Trophoblast cell (in vitro differentiated cells and primary cell): ENCODE measurements around the gene TGM3.

Experiments
- DNase-seq, 2 donors: peaks; one replicate each; pipeline ENCODE4 v3.0.0-alpha.2; 2016
- H2AFZ ChIP-seq: 2 replicates; pipeline ENCODE4 v1.6.1; 2013; ENCODE audit warnings: low read length, moderate library complexity, mild to moderate bottlenecking; ENCODE audit not compliant: insufficient read depth, poor library complexity
- H2AK5ac ChIP-seq: 2 replicates; pipeline ENCODE4 v1.6.1; 2013; ENCODE audit warnings: mild to moderate bottlenecking, low read length
- H2BK120ac ChIP-seq: 2 replicates; pipeline ENCODE4 v1.6.1; 2013; ENCODE audit warnings: low read length, mild to moderate bottlenecking, moderate library complexity; ENCODE audit not compliant: insufficient read depth, poor library complexity
- H2BK12ac ChIP-seq: 2 replicates; pipeline ENCODE4 v1.6.1; 2013; ENCODE audit warnings: mild to moderate bottlenecking, low read length, moderate library complexity
- H2BK5ac ChIP-seq: 2 replicates; pipeline ENCODE4 v1.6.1; 2013; ENCODE audit warnings: low read length, low read depth, moderate library complexity, mild to moderate bottlenecking; ENCODE audit not compliant: poor library complexity
- H3K14ac ChIP-seq: 2 replicates; pipeline ENCODE4 v1.6.1; 2013; ENCODE audit warnings: mild to moderate bottlenecking, low read length
- H3K18ac ChIP-seq: 2 replicates; pipeline ENCODE4 v1.6.1; 2013; ENCODE audit warnings: mild to moderate bottlenecking, low read length
- H3K23ac ChIP-seq: 2 replicates; pipeline ENCODE4 v1.6.1; 2013; ENCODE audit warnings: low read length
- H3K27ac ChIP-seq: 2 replicates; pipeline ENCODE4 v1.5.1; 2013; ENCODE audit warnings: low read depth, mild to moderate bottlenecking, inconsistent platforms, low read length, moderate library complexity
- H3K27me3 ChIP-seq: 2 replicates; pipeline ENCODE4 v1.6.1; 2013; ENCODE audit warnings: inconsistent platforms, mild to moderate bottlenecking, low read length, moderate library complexity; ENCODE audit not compliant: insufficient read depth
- H3K36me3 ChIP-seq, 2 experiments: 1 replicate in 1 of 2; 2 replicates in 1 of 2; pipeline ENCODE4 v1.6.1; 2013; ENCODE audit warnings: low read length in 2 of 2, mild to moderate bottlenecking in 2 of 2, moderate library complexity in 1 of 2; ENCODE audit not compliant: insufficient read depth in 2 of 2, control insufficient read depth in 1 of 2
- H3K4ac ChIP-seq: 2 replicates; pipeline ENCODE4 v1.6.1; 2013; ENCODE audit warnings: low read depth, mild to moderate bottlenecking, low read length, moderate library complexity
- H3K4me1 ChIP-seq, 2 experiments: 1 replicate in 1 of 2; 2 replicates in 1 of 2; pipeline ENCODE4 v1.6.1; 2013; ENCODE audit warnings: low read length in 2 of 2, mild to moderate bottlenecking in 2 of 2, moderate library complexity in 1 of 2; ENCODE audit not compliant: insufficient read depth in 2 of 2, control insufficient read depth in 1 of 2
- H3K4me2 ChIP-seq: 2 replicates; pipeline ENCODE4 v1.6.1; 2013; ENCODE audit warnings: inconsistent platforms, mild to moderate bottlenecking, low read length, moderate library complexity
- H3K4me3 ChIP-seq: 2 replicates; pipeline ENCODE4 v1.5.1; 2013; ENCODE audit warnings: mild to moderate bottlenecking, low read depth, low read length, inconsistent platforms
- H3K79me1 ChIP-seq: one replicate; pipeline ENCODE4 v1.6.1; 2013; ENCODE audit warnings: low read length
- H3K79me2 ChIP-seq: 2 replicates; pipeline ENCODE4 v1.6.1; 2013; ENCODE audit warnings: low read length, mild to moderate bottlenecking; ENCODE audit not compliant: control insufficient read depth, insufficient read depth, poor library complexity
- H3K9ac ChIP-seq: 2 replicates; pipeline ENCODE4 v1.6.1; 2013; ENCODE audit warnings: mild to moderate bottlenecking, low read length
- H3K9me3 ChIP-seq: 2 replicates; pipeline ENCODE4 v1.6.1; 2013; ENCODE audit warnings: low read depth, mild to moderate bottlenecking, control low read depth, inconsistent platforms, low read length; ENCODE audit not compliant: insufficient read depth
- H4K12ac ChIP-seq: 2 replicates; pipeline ENCODE4 v1.6.1; 2013; ENCODE audit warnings: low read depth, mild to moderate bottlenecking, low read length, moderate library complexity
- H4K8ac ChIP-seq: 2 replicates; pipeline ENCODE4 v1.6.1; 2013; ENCODE audit warnings: low read depth, mild to moderate bottlenecking, low read length, moderate library complexity
- H4K91ac ChIP-seq: one replicate; pipeline ENCODE4 v1.6.1; 2013; ENCODE audit warnings: low read depth, mild to moderate bottlenecking, low read length, moderate library complexity
- WGBS: extraction: QIAGEN DNeasy Blood & Tissue Kit; methylation state at CpG from one replicate; pipeline ENCODE4 v1.1.7; 2013; ENCODE audit warnings: missing lambda C conversion rate; ENCODE audit not compliant: insufficient read length, insufficient coverage; ENCODE audit errors: extremely low coverage; 5-methylcytosine and 5-hydroxymethylcytosine counted together

The TGM3 gene

DNA sequence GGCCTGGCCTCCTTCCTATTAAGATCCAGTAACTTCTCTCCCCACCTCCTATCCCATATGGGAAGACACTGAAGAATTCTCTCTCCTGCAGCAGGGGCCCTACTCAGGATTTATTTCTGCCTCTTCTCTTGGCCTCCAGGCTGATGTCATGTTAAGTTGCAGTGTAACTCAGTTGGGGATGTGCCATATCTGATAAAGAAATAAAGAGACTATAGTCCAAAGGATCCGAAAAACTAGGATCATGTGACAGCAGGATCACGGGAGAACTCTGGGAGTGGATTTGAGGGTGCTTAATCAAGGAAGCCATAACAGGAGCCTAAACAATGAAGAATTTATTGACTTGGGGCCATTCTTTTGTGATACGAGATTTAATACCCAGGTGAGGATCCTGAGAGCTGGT, 46.4 kb downstream of the TGM3 start:
- H3K18ac ChIP-seq = no peak overlapping the region
- no peak overlapping the region for H3K14ac ChIP-seq
- H3K4me2 ChIP-seq = no peak overlapping the region
- no peak overlapping the region for H2AFZ ChIP-seq
- H3K79me2 ChIP-seq = no peaks in the 10 kb centered on the region
- no peak overlapping the region for H2BK120ac ChIP-seq
- H3K4ac ChIP-seq = no peak overlapping the region
- DNase-seq = no peak
- H3K9me3 ChIP-seq = no peaks in the 10 kb centered on the region
- no peaks in the 10 kb centered on the region for H3K36me3 ChIP-seq
- H4K8ac ChIP-seq = no peak overlapping the region
- no peaks in the 10 kb centered on the region for H3K4me1 ChIP-seq
- no peak overlapping the region for H2BK5ac ChIP-seq
- no peak overlapping the region for H3K9ac ChIP-seq
- no peak overlapping the region for H2BK12ac ChIP-seq
- no peak overlapping the region for H3K23ac ChIP-seq
- WGBS = no CpG with 5 or more reads among the region's 3 CpGs
- no peak overlapping the region for H3K4me3 ChIP-seq
- H4K12ac ChIP-seq = no peak overlapping the region
- H4K91ac ChIP-seq = no peak overlapping the region
- no peak overlapping the region for H3K27ac ChIP-seq
- H2AK5ac ChIP-seq = no peak overlapping the region
- no peaks in the 10 kb centered on the region for H3K79me1 ChIP-seq
- H3K27me3 ChIP-seq = no peaks in the 10 kb centered on the region

DNA sequence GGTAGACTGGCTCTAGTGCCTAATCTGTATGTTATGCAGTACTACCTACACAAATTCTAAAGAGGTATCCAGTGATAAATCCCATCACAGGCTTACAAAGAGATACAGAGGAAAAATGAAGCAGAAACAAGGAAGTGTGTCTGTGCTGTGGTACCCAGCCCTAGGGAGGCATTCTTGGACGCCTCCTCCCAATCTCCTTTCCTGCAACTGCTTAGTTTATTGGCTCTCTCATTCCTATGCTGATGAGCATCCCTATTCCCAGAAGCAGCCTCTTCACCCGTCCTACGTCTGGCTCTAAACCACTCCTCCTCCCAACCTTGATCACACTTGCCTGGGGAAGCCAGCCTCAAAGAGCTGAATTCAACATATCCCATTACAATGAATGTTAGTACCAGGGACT, 50.4 kb downstream of the TGM3 start:
- no CpG with 5 or more reads among the region's 3 CpGs for WGBS
- no peak overlapping the region for H3K23ac ChIP-seq

DNA sequence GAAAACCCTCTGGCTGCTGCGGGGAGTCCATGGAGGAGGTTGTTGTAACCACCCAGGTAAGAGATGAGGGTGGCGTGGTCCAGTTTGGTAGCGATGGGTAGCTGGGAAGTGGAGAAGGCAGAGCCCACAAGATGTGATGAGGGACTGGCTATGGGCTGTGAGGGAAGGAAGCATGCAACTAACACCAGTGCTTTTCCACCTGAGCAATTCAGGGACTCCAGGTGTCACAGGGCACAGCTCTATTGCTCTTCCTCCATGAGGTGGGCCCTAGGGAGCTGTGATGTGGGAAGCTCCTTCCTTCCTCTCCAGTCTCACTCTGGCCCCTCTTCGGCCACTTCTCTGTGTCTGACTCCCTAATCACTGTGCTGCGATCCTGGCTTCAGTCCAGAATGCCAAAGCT, 52.5 kb downstream of the TGM3 start:
- no peak overlapping the region for H2BK120ac ChIP-seq
- no peaks in the 10 kb centered on the region for H3K79me1 ChIP-seq
- no peak overlapping the region for H2BK12ac ChIP-seq
- no peak overlapping the region for H3K4me3 ChIP-seq
- no peak overlapping the region for H3K14ac ChIP-seq
- H3K27ac ChIP-seq = no peak overlapping the region
- H3K4me2 ChIP-seq = no peak overlapping the region
- no peak overlapping the region for H3K23ac ChIP-seq
- H3K4me1 ChIP-seq = peaks cover 15 to 17% of the 10 kb centered on the region in 2 experiments
- no peak overlapping the region for H2AFZ ChIP-seq
- H3K4ac ChIP-seq = no peak overlapping the region
- H3K79me2 ChIP-seq = no peaks in the 10 kb centered on the region
- no peak overlapping the region for H3K9ac ChIP-seq
- DNase-seq = no peak
- H3K9me3 ChIP-seq = no peaks in the 10 kb centered on the region
- H4K12ac ChIP-seq = no peak overlapping the region
- WGBS = no CpG with 5 or more reads among the region's 5 CpGs
- H4K8ac ChIP-seq = no peak overlapping the region
- no peaks in the 10 kb centered on the region for H3K27me3 ChIP-seq
- H2AK5ac ChIP-seq = no peak overlapping the region
- no peak overlapping the region for H2BK5ac ChIP-seq
- no peak overlapping the region for H4K91ac ChIP-seq
- H3K36me3 ChIP-seq = no peaks in the 10 kb centered on the region
- no peak overlapping the region for H3K18ac ChIP-seq

More for the DNA sequence above, 50.4 kb downstream of the TGM3 start:
- Histone ChIP-seq H2BK120ac (no peak overlapping the region), H4K91ac (no peak overlapping the region), H3K4me3 (no peak overlapping the region), H2AFZ (no peak overlapping the region), H3K9ac (no peak overlapping the region), H3K18ac (no peak overlapping the region), H3K4ac (no peak overlapping the region), H2BK12ac (no peak overlapping the region), H3K27ac (no peak overlapping the region), H3K14ac (no peak overlapping the region), H3K79me2 (no peaks in the 10 kb centered on the region), H4K8ac (no peak overlapping the region), H2BK5ac (no peak overlapping the region), H3K4me2 (no peak overlapping the region), H3K79me1 (no peaks in the 10 kb centered on the region), H3K36me3 (no peaks in the 10 kb centered on the region), H3K9me3 (no peaks in the 10 kb centered on the region), H3K4me1 (peaks cover 13 to 15% of the 10 kb centered on the region in 2 experiments), H2AK5ac (no peak overlapping the region), H3K27me3 (no peaks in the 10 kb centered on the region), H4K12ac (no peak overlapping the region)
- DNase-seq = peak in 1 of 2 donors; percentile 6

DNA sequence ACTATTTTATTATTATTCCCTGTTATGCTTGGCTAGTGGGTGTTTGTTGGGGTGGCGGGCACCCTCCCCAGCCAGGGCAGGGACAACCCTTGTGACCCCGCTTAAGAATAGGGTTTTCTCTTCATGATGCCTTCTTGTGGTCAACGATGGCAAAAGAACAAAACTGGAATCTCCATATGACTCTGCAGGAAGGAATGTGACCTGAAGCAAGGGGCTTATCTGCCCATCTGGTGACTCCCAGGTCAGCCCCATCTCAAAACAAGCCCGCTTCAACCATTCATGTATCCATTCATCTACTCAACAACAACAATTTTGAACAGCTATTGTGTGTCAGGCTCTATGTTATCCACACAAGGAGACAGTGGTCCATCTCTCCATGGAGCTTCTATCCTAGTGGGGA, 54.0 kb downstream of the TGM3 start:
- peak; percentile 57 to 64 for DNase-seq
- no peak overlapping the region for H4K91ac ChIP-seq
- WGBS = no CpG with 5 or more reads among the region's 4 CpGs
- no peaks in the 10 kb centered on the region for H3K9me3 ChIP-seq
- no peak overlapping the region for H3K9ac ChIP-seq
- no peaks in the 10 kb centered on the region for H3K79me1 ChIP-seq
- H2AFZ ChIP-seq = no peak overlapping the region
- no peak overlapping the region for H3K14ac ChIP-seq
- no peaks in the 10 kb centered on the region for H3K79me2 ChIP-seq
- peaks cover 15 to 17% of the 10 kb centered on the region in 2 experiments for H3K4me1 ChIP-seq
- no peaks in the 10 kb centered on the region for H3K27me3 ChIP-seq
- H3K23ac ChIP-seq = no peak overlapping the region
- H3K4ac ChIP-seq = no peak overlapping the region
- H3K36me3 ChIP-seq = no peaks in the 10 kb centered on the region
- no peak overlapping the region for H2BK120ac ChIP-seq
- no peak overlapping the region for H2AK5ac ChIP-seq
- no peak overlapping the region for H3K4me3 ChIP-seq
- no peak overlapping the region for H3K4me2 ChIP-seq
- no peak overlapping the region for H2BK12ac ChIP-seq
- H2BK5ac ChIP-seq = no peak overlapping the region
- H4K8ac ChIP-seq = no peak overlapping the region
- no peak overlapping the region for H3K27ac ChIP-seq
- no peak overlapping the region for H3K18ac ChIP-seq
- no peak overlapping the region for H4K12ac ChIP-seq
